Esophagus muscularis mucosa (tissue), 4 donors: ENCODE measurements around the gene HENMT1.

ENCODE experiments used
- EP300 ChIP-seq: sonication (generic); formaldehyde crosslinking; IDR thresholded peaks from one replicate; pipeline ENCODE4 v1.6.1; 2017; ENCODE audit warnings: antibody characterized with exemption
- POLR2A ChIP-seq: fragments of 450-650 bp; IDR thresholded peaks from one replicate; pipeline ENCODE4 v1.6.1; 2017; ENCODE audit warnings: antibody characterized with exemption, moderate library complexity, mild to moderate bottlenecking, low read depth
- POLR2AphosphoS5 ChIP-seq, 2 donors: sonication (generic); formaldehyde crosslinking; IDR thresholded peaks; one replicate each; pipeline ENCODE4 v1.6.1; 2017; ENCODE audit warnings: antibody characterized with exemption in 2 of 2
- TF ChIP-seq, protein P1 (sequence below), 3 experiments: fragments of 200-600 bp in 2 of 3; fragments of 450-650 bp in 1 of 3; sonication (generic) in 2 of 3; IDR thresholded peaks; one replicate each; pipeline ENCODE4 v1.5.1; 2017 to 2019; ENCODE audit warnings: antibody characterized with exemption in 3 of 3, mild to moderate bottlenecking in 2 of 3, moderate library complexity in 1 of 3

DNA sequence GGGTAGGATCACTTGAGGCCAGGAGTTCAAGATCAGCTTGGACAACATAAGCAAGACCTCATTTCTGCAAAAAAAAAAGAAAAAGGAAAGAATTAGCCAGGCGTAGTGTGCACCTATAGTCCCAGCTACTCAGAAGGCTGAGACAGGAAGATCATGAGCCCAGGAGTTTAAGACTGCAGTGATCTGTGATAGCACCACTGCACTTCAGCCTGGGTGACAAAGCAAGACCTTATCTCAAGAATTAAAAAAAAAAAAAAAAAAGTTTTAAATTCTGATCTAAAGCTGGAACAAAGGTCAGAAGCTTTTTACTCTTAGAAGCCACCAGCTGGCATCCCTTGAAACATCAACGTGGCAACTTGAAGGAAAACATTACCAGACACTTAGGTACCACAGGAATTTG is 45.3 kb downstream of the HENMT1 start:
- TF ChIP-seq, protein P1, sequence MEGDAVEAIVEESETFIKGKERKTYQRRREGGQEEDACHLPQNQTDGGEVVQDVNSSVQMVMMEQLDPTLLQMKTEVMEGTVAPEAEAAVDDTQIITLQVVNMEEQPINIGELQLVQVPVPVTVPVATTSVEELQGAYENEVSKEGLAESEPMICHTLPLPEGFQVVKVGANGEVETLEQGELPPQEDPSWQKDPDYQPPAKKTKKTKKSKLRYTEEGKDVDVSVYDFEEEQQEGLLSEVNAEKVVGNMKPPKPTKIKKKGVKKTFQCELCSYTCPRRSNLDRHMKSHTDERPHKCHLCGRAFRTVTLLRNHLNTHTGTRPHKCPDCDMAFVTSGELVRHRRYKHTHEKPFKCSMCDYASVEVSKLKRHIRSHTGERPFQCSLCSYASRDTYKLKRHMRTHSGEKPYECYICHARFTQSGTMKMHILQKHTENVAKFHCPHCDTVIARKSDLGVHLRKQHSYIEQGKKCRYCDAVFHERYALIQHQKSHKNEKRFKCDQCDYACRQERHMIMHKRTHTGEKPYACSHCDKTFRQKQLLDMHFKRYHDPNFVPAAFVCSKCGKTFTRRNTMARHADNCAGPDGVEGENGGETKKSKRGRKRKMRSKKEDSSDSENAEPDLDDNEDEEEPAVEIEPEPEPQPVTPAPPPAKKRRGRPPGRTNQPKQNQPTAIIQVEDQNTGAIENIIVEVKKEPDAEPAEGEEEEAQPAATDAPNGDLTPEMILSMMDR (IDR thresholded peaks at IDR 0.05) = no peak
- TF ChIP-seq POLR2AphosphoS5 (IDR thresholded peaks at IDR 0.05) (no peak), POLR2A (no peak), EP300 (no peak)
